Measurements from ENCODE around the gene GCLC. TPM values are rescaled to one million over a fixed set of nuclear protein-coding genes. Genes with fewer than 3 reads are reported as not detected.

Gene GCLC
- total RNA-seq, 1 donor from 2014 or later, result 25.0 TPM

- no peak for DNase-seq
- Mint-ChIP-seq H3K4me1 (peaks cover 35% of the 10 kb centered on the region), H3K9me3 (no peaks in the 10 kb centered on the region), H3K27me3 (peaks cover 19% of the 10 kb centered on the region), H3K27ac (no peak overlapping the region), H3K4me3 (peak overlapping the region; percentile 1), H3K36me3 (ENCODE audit: low read depth) (peaks cover 3% of the 10 kb centered on the region)
- intact Hi-C loops (cut with micrococcal nuclease), result loop anchor here (5.0 to 10.0 kb wide), 2 partner anchors 199 to 551 kb away; partner anchors contain the start of genes ELOVL5 and GSTA4
Observed at GRCh38 chr6:53546281-53546680, 1.4 kb upstream of the GCLC start.

GRCh38 chr6:53544217-53544469 lies 758 bp downstream of the GCLC start:
- DNase-seq, result no peak

DNA sequence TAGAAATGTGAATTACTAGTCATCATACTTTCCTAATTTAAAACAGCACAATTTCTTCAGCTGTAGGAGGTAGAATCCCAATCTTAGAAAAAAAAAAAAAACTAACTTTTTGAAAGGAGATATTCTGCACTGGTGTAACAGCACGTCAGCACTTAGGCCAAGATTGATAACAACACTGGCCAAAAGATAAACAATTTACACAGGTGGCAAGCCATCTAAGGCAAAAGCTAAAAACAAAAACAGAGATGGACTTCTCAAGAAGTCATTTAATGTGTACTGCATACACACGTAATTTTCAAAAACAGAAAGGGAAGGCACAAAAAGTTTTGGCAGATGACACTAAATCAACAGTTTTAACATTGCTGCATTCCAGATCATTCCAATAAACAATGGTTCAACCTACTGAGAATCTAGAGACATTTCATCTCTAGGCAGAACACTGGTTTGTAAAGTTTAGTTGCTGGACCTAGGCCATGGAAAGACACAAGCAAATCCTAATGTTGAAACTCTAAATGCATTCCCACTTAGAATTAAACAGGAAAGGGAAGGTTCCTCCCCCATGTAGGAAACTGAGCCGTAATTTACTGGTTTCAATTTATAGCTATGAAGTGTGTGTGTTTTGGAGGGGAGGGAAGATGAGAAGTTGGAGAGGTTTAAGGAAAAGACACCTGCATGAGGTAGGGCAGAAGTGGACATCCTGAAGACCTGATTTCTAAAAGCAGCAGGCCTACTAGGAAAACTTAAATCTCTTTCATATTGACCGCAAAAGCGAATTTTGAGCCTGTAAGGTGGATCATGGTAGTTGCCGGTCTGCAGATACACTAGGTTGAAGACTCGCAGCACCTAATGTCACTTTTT lies 1.3 kb downstream of the GCLC start:
- peaks cover 34% of the 10 kb centered on the region for H3K4me1 Mint-ChIP-seq

More at GRCh38 chr6:53544217-53544469, 758 bp downstream of the GCLC start:
- intact Hi-C loops (cut with micrococcal nuclease), result loop anchor here (1.0 to 10.0 kb wide), 3 partner anchors 107 to 549 kb away; partner anchors contain the start of gene GSTA4
- Mint-ChIP-seq H3K27ac (peak overlapping the region; percentile 94), H3K27me3 (peaks cover 19% of the 10 kb centered on the region), H3K4me1 (peaks cover 35% of the 10 kb centered on the region), H3K4me3 (peak overlapping the region; percentile 95), H3K36me3 (ENCODE audit: low read depth) (peaks cover 6% of the 10 kb centered on the region), H3K9me3 (no peaks in the 10 kb centered on the region)

DNA sequence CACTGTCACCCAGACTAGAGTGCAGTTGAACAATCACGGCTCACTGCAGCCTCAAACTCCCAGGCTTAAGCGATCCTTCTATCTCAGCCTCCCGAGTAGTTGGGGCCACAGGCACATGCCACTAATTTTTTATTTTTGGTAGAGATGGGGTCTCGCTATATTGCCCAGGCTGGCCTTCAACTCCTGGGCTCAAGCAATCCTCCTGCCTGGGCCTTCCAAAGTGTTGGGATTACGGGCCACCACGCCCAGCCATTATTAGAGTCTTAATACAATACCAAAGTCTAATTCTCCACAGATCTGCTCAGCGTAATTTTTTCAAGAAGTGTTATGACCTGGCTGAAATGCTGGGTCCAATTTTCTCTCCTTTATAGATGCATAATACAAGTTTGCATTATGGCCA lies 3.0 kb downstream of the GCLC start:
- Mint-ChIP-seq H3K4me1 (peaks cover 22% of the 10 kb centered on the region), H3K27me3 (peaks cover 14% of the 10 kb centered on the region), H3K27ac (no peak overlapping the region), H3K9me3 (no peaks in the 10 kb centered on the region), H3K4me3 (no peak overlapping the region), H3K36me3 (ENCODE audit: low read depth) (peaks cover 8% of the 10 kb centered on the region)
- intact Hi-C loops (cut with micrococcal nuclease), result loop anchor here (10.0 kb wide), 1 partner anchor 547 kb away; the partner anchor contains the start of gene GSTA4
- DNase-seq, result peak; percentile 47

More for the DNA sequence above, 1.3 kb downstream of the GCLC start:
- Mint-ChIP-seq H3K36me3 (ENCODE audit: low read depth) (peaks cover 6% of the 10 kb centered on the region), H3K9me3 (no peaks in the 10 kb centered on the region), H3K27ac (peak overlapping the region; percentile 94), H3K27me3 (peaks cover 19% of the 10 kb centered on the region), H3K4me3 (peak overlapping the region; percentile 95)
- DNase-seq, result no peak
- intact Hi-C loops (cut with micrococcal nuclease), result loop anchor here (1.0 to 10.0 kb wide), 4 partner anchors 50 to 549 kb away; partner anchors contain the start of gene GSTA4

DNA sequence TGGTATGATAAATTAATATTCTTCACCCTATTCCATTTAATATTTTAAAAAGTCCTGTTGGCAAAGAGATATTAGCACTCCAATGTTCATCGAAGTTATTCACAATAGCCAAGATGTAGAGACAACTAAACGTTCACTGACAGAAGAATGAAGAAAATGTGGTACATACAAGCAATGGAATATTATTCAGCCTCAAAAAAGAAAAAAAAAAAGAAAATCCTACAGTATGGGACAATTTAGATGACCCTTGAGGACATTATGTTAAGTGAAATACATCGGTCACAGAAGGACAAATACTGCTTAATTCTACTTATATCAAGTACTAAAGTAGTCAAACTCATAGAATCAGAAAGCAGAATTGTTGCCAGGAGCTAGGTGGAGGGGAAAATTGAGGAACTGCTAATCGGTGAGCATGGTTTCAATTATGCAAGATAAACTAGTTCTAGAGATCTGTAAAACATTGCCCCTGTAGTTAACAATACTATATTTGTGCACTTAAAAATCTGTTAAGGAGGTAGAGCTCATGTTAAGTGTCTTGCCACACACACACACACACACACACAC lies 4.7 kb downstream of the GCLC start:
- peaks cover 8% of the 10 kb centered on the region for H3K36me3 Mint-ChIP-seq (ENCODE audit: low read depth)
- H3K4me3 Mint-ChIP-seq, result no peak overlapping the region
- H3K27me3 Mint-ChIP-seq, result peaks cover 3% of the 10 kb centered on the region
- no peaks in the 10 kb centered on the region for H3K9me3 Mint-ChIP-seq
- no peak overlapping the region for H3K27ac Mint-ChIP-seq
- no peak for DNase-seq
- H3K4me1 Mint-ChIP-seq, result peaks cover 23% of the 10 kb centered on the region
- intact Hi-C loops (cut with micrococcal nuclease), result loop anchor here (10.0 kb wide), 1 partner anchor 545 kb away; the partner anchor contains the start of gene GSTA4

- H3K4me3 Mint-ChIP-seq, result no peak overlapping the region
- H3K27ac Mint-ChIP-seq, result no peak overlapping the region
- peaks cover 19% of the 10 kb centered on the region for H3K4me1 Mint-ChIP-seq
- peak; percentile 44 for DNase-seq
- intact Hi-C loops (cut with micrococcal nuclease), result no loop called here
- peaks cover 8% of the 10 kb centered on the region for H3K36me3 Mint-ChIP-seq (ENCODE audit: low read depth)
- no peaks in the 10 kb centered on the region for H3K27me3 Mint-ChIP-seq
- no peaks in the 10 kb centered on the region for H3K9me3 Mint-ChIP-seq
Observed at GRCh38 chr6:53539561-53539960, 5.3 kb downstream of the GCLC start.

DNA sequence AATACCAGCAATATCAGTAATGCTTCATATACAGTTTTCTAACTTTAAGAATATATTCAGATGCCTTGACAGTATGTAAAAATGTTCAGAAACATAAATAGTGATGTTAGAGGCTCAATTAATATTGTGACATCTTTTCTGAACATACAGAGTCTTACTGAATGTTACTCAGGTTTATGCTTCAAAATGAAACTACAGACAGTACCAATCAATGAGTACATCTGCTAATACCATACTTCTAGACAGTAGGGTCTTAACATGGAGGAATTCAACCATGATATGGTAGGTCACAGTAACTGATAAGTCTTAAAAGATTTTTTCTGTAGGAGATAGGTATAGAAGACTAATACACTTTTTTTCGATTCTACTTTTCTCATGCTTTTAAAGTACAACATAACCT lies 8.3 kb downstream of the GCLC start:
- Mint-ChIP-seq H3K36me3 (ENCODE audit: low read depth) (peaks cover 5% of the 10 kb centered on the region), H3K4me3 (no peak overlapping the region), H3K27me3 (no peaks in the 10 kb centered on the region), H3K9me3 (no peaks in the 10 kb centered on the region), H3K4me1 (peaks cover 22% of the 10 kb centered on the region), H3K27ac (no peak overlapping the region)
- intact Hi-C loops (cut with micrococcal nuclease), result no loop called here
- no peak for DNase-seq

- intact Hi-C loops (cut with micrococcal nuclease), result no loop called here
Observed at GRCh38 chr6:53532942-53533341, 12.0 kb downstream of the GCLC start.

GRCh38 chr6:53532061-53532797 lies 12.7 kb downstream of the GCLC start:
- no peak for DNase-seq
- intact Hi-C loops (cut with micrococcal nuclease), result no loop called here
- H3K36me3 Mint-ChIP-seq (ENCODE audit: low read depth), result peaks cover 5% of the 10 kb centered on the region
- no peak overlapping the region for H3K4me3 Mint-ChIP-seq
- no peak overlapping the region for H3K27ac Mint-ChIP-seq
- peaks cover 24% of the 10 kb centered on the region for H3K4me1 Mint-ChIP-seq
- H3K9me3 Mint-ChIP-seq, result no peaks in the 10 kb centered on the region
- H3K27me3 Mint-ChIP-seq, result no peaks in the 10 kb centered on the region

More at GRCh38 chr6:53532942-53533341, 12.0 kb downstream of the GCLC start:
- no peak for DNase-seq
- H3K36me3 Mint-ChIP-seq (ENCODE audit: low read depth), result peaks cover 5% of the 10 kb centered on the region
- H3K4me1 Mint-ChIP-seq, result peaks cover 24% of the 10 kb centered on the region
- H3K4me3 Mint-ChIP-seq, result no peak overlapping the region
- H3K27me3 Mint-ChIP-seq, result no peaks in the 10 kb centered on the region
- no peaks in the 10 kb centered on the region for H3K9me3 Mint-ChIP-seq
- H3K27ac Mint-ChIP-seq, result no peak overlapping the region

GRCh38 chr6:53530780-53531386 lies 14.0 kb downstream of the GCLC start:
- no peaks in the 10 kb centered on the region for H3K27me3 Mint-ChIP-seq

GRCh38 chr6:53530346-53530745 lies 14.6 kb downstream of the GCLC start:
- H3K27me3 Mint-ChIP-seq, result no peaks in the 10 kb centered on the region
- intact Hi-C loops (cut with micrococcal nuclease), result no loop called here
- H3K4me3 Mint-ChIP-seq, result no peak overlapping the region
- H3K36me3 Mint-ChIP-seq (ENCODE audit: low read depth), result peaks cover 3% of the 10 kb centered on the region
- H3K9me3 Mint-ChIP-seq, result no peaks in the 10 kb centered on the region
- H3K4me1 Mint-ChIP-seq, result peaks cover 17% of the 10 kb centered on the region
- H3K27ac Mint-ChIP-seq, result no peak overlapping the region
- DNase-seq, result no peak

More at GRCh38 chr6:53530780-53531386, 14.0 kb downstream of the GCLC start:
- Mint-ChIP-seq H3K36me3 (ENCODE audit: low read depth) (peaks cover 3% of the 10 kb centered on the region), H3K4me3 (no peak overlapping the region), H3K9me3 (no peaks in the 10 kb centered on the region), H3K27ac (no peak overlapping the region), H3K4me1 (peaks cover 17% of the 10 kb centered on the region)
- DNase-seq, result no peak
- intact Hi-C loops (cut with micrococcal nuclease), result no loop called here

DNA sequence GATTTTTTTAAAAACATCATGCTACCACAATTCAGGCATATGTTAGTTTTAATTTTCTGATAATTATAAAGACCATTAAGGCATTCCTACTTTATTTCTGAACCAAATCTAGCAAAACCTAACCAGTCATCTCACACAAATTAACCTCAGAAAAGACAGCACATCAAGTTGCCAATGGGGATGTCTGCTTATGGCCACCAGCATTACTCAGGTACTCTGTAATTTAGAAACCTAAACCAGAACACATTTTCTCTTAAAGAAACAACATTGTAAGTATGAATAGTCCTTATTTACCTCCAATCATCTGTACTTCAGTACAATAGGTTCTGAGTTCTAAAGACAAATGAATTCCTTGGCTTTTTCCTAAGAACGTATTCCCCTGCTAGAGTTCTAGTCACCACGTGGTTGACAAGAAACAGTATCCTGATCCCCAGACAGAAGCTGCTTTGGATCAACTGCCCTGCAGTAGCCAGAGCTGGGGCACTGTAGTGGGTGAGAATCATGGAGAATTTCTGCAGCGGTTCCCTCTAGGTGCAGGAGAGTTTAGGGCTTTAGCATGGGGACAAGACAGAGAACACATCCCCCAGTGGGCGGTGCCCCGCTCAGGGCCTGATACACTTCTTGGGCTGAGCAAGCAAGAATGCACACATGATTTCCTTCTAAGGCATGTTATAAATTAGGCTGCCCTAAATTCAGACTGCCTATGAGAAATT lies 15.4 kb downstream of the GCLC start:
- intact Hi-C loops (cut with micrococcal nuclease), result no loop called here
- H3K9me3 Mint-ChIP-seq, result no peaks in the 10 kb centered on the region
- H3K36me3 Mint-ChIP-seq (ENCODE audit: low read depth), result peaks cover 3% of the 10 kb centered on the region
- H3K4me3 Mint-ChIP-seq, result no peak overlapping the region
- no peak for DNase-seq
- H3K27me3 Mint-ChIP-seq, result no peaks in the 10 kb centered on the region
- peaks cover 17% of the 10 kb centered on the region for H3K4me1 Mint-ChIP-seq
- no peak overlapping the region for H3K27ac Mint-ChIP-seq

DNA sequence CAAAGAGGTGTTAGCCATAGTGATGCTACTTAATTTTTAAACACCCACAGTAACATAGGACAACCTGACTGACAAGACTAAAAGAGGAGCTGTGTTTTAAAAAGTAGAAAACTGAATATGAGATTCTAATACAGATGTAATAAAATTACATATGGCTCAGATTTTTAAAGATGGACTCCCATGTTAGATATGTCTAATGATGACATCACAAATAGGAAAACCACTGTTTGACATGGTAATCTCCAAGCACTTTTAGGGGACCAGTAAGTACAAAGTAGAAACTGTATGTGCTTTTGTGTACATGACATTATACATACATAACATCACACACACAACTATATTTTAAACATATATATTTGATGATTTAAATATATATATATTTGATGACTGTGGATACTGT lies 16.8 kb downstream of the GCLC start:
- H3K27me3 Mint-ChIP-seq, result no peaks in the 10 kb centered on the region
- H3K4me3 Mint-ChIP-seq, result no peak overlapping the region
- intact Hi-C loops (cut with micrococcal nuclease), result no loop called here
- DNase-seq, result no peak
- H3K27ac Mint-ChIP-seq, result no peak overlapping the region
- no peaks in the 10 kb centered on the region for H3K9me3 Mint-ChIP-seq
- H3K4me1 Mint-ChIP-seq, result peaks cover 16% of the 10 kb centered on the region
- peaks cover 3% of the 10 kb centered on the region for H3K36me3 Mint-ChIP-seq (ENCODE audit: low read depth)

All from activated CD4-positive, alpha-beta T cell treated with anti-CD3 and anti-CD28 coated beads, Interleukin-2, amount 10 ng/mL, durations not matched to agents 24 days and 14 days (primary cell).